GM21825 (cell line): ENCODE measurements around the gene GREB1.

ENCODE experiments used
- ATAC-seq: cut with Tn5 transposase; IDR thresholded peaks from one replicate; pipeline ENCODE4 v1.9.1; 2021; ENCODE audit warnings: mild to moderate bottlenecking, moderate library complexity; ENCODE audit not compliant: unreplicated experiment

Gene GREB1

GRCh38 chr2:11559066-11559785, 25.4 kb downstream of the GREB1 start:
- ATAC-seq = no peak

DNA sequence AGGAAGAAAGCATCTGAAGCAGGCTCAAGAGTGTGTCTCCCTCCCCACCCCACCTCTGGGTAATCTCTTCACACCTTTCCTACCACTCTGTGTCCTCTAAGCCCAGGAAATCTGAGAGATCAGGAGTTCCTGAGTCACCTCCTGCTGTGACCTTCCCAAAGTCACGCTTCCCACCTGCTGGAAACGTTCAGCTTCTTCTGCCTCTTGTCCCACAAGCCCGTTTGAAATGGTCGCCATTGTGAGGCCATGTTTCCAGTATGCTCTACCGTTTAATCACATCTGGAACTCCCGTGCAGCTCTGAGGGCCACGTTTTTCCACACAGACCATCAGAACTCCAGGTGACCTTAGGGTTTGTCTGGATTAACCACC, 25.9 kb downstream of the GREB1 start:
- ATAC-seq = no peak

- ATAC-seq = no peak
Measured at GRCh38 chr2:11560806-11561205, 27.0 kb downstream of the GREB1 start.

- no peak for ATAC-seq
Measured at GRCh38 chr2:11562011-11562410, 28.2 kb downstream of the GREB1 start.

DNA sequence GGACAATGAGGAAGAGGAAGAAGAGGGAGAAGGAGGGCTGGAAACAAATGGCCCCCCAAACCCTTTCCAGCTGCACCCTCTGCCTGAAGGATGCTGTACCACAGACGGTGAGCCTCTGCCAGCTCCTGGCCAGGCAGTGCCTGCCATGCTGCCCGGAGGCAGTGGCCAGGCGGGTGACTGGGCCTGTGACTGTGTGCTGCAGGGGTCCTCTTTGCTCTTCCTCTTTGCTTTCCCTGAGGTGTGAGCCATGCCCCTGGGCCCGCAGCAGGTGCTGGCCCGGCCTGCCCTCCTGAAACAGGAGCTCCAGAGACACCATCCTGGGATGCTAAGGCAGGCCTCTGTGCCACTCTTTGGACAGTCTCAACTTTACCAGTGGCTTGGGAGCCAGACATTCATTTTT, 28.6 kb downstream of the GREB1 start:
- no peak for ATAC-seq

DNA sequence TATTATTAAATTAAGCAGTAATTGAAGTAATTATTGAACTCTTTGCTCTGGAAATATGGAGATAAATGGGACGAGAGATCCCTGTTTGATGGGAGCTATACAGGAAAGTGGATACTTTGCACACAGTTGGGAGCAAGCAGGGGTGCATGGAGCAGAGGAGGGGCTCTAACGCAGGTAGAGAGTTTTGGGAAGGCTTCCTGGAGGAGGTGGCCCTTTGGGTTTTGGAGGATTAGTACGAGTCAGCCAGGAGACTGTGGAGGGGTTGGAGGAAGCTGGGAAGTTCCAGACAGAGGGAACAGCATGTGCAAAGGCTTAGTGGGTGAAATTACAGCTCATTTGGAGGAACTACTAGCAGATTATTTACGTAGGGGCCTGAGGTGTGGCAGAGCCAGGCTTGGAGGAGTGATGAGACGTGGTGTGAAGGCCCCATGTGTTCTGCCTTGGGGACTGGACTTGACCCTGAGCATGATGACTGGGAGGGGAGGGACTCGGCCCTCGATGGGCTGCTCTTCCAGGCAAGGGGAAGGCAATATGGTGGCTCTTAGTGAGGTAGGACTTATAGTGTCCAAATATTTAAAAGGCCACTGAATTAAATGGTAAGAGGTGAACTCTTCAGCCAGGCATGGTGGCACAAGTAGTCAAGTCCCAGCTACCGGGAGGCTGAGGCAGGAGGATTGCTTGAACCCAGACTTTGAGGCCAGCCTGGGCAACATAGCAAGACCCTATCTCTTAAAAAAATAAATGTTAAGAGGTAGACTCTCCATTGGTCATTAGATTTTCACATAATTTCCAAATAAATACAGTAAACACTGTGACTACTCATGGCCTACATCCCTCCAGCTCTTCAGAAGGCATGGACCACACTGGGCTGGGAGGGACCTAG, 30.2 kb downstream of the GREB1 start:
- ATAC-seq = no peak

GRCh38 chr2:11564816-11565567, 31.1 kb downstream of the GREB1 start:
- ATAC-seq = no peak

GRCh38 chr2:11566383-11566782, 32.5 kb downstream of the GREB1 start:
- no peak for ATAC-seq

DNA sequence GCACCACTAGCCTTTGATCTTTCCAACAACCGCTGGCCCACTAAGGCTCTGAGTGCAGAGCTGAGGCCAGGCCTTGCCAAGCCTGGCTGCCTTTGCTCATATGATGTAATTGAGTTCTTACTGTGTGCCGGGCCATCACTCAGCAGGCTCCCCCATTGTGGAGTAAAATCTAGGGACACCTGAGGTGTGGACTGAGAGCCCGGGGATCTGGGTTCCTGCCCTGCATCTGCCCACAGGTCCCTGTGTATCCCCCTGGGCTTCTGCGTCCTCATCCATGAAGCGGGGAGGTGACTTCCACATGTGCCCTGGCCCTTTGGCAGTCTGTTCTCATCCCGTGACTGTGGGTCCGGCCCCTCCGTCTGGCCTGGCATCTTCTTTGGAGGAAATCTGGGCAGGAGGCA, 33.8 kb downstream of the GREB1 start:
- no peak for ATAC-seq

GRCh38 chr2:11568436-11568835, 34.6 kb downstream of the GREB1 start:
- ATAC-seq = no peak

- ATAC-seq = no peak
Measured at GRCh38 chr2:11569636-11570035, 35.8 kb downstream of the GREB1 start.

- no peak for ATAC-seq
Measured at GRCh38 chr2:11571170-11571569, 37.3 kb downstream of the GREB1 start.

DNA sequence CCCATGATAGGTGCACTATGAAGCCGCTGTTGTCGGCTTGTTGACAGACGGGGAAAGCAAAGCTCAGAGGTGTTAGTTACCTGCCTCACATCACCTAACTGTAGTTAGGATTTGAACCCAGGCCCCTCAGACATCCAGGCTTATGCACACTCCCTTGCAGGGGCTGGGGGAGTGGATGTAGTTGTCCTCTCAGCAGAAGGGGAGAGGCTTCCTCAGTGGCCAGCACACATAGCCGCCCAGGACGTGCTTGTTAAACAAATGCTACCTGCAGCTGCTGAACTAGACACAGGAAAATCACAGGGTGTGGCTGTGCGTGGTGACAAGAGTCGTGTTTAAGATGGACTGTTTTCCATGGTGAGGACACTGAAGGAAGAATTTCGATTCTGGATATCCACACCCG, 39.2 kb downstream of the GREB1 start:
- no peak for ATAC-seq

DNA sequence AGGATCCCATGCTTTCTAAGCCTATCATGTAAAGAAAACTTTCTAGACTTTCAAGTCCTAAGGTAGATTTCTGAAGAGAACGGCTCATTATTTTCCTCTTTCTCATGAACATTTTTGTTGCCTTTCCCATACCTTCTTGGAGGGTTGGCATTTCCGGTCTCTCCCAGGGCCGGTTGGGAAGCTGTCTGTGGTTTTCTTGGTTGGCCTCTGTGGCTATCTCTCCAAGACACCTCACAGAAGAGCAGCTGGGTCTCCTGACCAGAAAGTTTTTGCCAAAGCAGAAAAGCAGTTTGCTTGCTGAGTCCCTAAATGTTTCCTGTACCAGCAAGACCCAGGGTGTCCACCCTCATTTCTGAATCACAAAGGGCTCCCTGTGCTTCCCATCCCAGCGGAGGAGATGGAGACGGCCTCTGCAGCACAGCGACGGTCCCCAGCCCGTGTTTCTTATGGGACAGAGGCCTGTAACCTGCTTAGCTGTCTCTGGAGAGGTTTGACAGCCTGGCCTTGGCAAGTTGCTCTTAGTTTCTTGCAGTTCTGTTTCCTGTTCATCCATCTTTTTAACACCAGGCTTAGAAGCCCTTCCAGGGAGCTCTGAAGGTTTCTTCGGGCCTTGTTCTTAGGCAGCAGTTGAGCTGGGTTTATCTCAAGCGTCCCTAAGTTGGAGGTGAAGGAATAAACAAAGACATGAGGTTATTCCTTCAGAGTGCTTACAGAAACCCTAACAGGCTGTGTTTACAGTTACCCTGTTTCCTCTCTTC, 39.8 kb downstream of the GREB1 start:
- ATAC-seq = no peak

DNA sequence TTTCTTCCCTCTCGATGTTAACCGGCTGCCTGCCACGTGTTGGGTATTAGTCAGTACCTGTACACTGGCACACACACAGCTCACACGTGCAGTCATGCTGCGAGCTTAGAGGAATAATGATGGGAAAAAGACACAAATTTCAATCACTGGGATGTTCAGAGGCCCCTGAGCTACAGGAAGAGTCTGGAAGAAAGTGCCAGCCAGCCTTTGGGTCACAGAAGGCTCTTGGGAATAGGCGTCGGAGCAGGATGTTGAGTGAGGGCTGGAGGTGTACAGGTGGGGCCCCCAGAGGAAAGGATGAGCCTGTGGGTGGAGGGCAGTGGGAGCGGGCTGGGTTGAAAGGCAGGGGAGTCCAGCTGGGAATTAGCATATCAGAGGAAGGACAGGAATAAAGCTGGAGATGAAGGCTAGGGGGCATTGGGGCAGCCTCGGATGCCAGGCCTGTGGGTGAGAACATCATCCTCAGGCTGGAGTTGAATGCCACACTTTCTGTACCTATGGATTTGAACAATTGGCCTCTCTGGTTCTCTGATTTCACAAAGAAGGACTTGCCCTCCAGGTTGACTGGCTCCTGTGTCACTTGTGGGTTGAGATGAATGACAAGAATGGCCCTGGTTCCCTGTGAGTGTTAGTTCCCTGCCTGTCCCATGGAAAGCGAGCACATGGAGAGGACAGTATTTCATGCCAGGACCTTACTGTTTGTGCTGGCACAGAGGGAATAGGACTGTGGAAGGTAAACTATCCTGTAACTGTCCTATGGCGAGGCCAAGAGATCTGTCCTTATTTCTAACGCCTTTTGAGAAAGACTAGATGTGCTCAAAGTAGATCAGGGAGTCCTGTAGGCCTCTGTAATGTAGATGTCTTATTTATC, 40.6 kb downstream of the GREB1 start:
- no peak for ATAC-seq

- ATAC-seq = no peak
Measured at GRCh38 chr2:11576398-11576797, 42.6 kb downstream of the GREB1 start.

GRCh38 chr2:11577101-11577883, 43.4 kb downstream of the GREB1 start:
- ATAC-seq = no peak

- no peak for ATAC-seq
Measured at GRCh38 chr2:11578081-11578948, 44.5 kb downstream of the GREB1 start.
